ENCODE measurements around the gene CITED4.

Gene CITED4

GRCh38 chr1:40862008-40862863, at the start of gene CITED4:
CITED4 (minus strand) TSS chr1:40862363; CDS start chr1:40862127, 236 bp downstream.
- H3K4me3 ChIP-seq (ENCODE audit: control insufficient read depth, low read depth, low read length) = peak within 1 kb of the TSS; percentile 42
- TF ChIP-seq CTCF (IDR thresholded peaks at IDR 0.05; ENCODE audit: control insufficient read depth, insufficient read depth, low read depth, low read length, missing control alignments) = no peak
- peak; percentile 35 for DNase-seq (ENCODE audit: low read depth)

- no peak for DNase-seq (ENCODE audit: low read depth)
- H3K4me3 ChIP-seq (ENCODE audit: control insufficient read depth, low read depth, low read length) = no peak overlapping the region
- TF ChIP-seq CTCF (IDR thresholded peaks at IDR 0.05; ENCODE audit: control insufficient read depth, insufficient read depth, low read depth, low read length, missing control alignments) = no peak
These were observed 48.9 kb upstream of the CITED4 start for GRCh38 chr1:40911105-40911504.

- no peak for DNase-seq (ENCODE audit: low read depth)
- TF ChIP-seq CTCF (IDR thresholded peaks at IDR 0.05; ENCODE audit: control insufficient read depth, insufficient read depth, low read depth, low read length, missing control alignments) = no peak
- H3K4me3 ChIP-seq (ENCODE audit: control insufficient read depth, low read depth, low read length) = no peak overlapping the region
These were observed 47.1 kb upstream of the CITED4 start for GRCh38 chr1:40909281-40909680.

- no peak for DNase-seq (ENCODE audit: low read depth)
- H3K4me3 ChIP-seq (ENCODE audit: control insufficient read depth, low read depth, low read length) = no peak overlapping the region
- no peak for TF ChIP-seq CTCF (IDR thresholded peaks at IDR 0.05; ENCODE audit: control insufficient read depth, insufficient read depth, low read depth, low read length, missing control alignments)
These were observed 46.2 kb upstream of the CITED4 start for GRCh38 chr1:40908350-40908749.

- DNase-seq (ENCODE audit: low read depth) = no peak
- H3K4me3 ChIP-seq (ENCODE audit: control insufficient read depth, low read depth, low read length) = no peak overlapping the region
- TF ChIP-seq CTCF (IDR thresholded peaks at IDR 0.05; ENCODE audit: control insufficient read depth, insufficient read depth, low read depth, low read length, missing control alignments) = no peak
These were observed 45.7 kb upstream of the CITED4 start for GRCh38 chr1:40907899-40908298.

GRCh38 chr1:40906781-40907400, 44.7 kb upstream of the CITED4 start:
- H3K4me3 ChIP-seq (ENCODE audit: control insufficient read depth, low read depth, low read length) = no peak overlapping the region
- no peak for DNase-seq (ENCODE audit: low read depth)
- no peak for TF ChIP-seq CTCF (IDR thresholded peaks at IDR 0.05; ENCODE audit: control insufficient read depth, insufficient read depth, low read depth, low read length, missing control alignments)

Data from AG09309 (cell line).